ENCODE results near the gene TTC3. TPM values are rescaled to one million over a fixed set of nuclear protein-coding genes. Genes with fewer than 3 reads are reported as not detected.

Gene TTC3
- total and polyA plus RNA-seq, 10 of the 15 experiments (the other 5 are each of a cell fraction or from before 2014, with no cell fraction given): 23.1 to 94.9 (median 72.7) TPM

DNA sequence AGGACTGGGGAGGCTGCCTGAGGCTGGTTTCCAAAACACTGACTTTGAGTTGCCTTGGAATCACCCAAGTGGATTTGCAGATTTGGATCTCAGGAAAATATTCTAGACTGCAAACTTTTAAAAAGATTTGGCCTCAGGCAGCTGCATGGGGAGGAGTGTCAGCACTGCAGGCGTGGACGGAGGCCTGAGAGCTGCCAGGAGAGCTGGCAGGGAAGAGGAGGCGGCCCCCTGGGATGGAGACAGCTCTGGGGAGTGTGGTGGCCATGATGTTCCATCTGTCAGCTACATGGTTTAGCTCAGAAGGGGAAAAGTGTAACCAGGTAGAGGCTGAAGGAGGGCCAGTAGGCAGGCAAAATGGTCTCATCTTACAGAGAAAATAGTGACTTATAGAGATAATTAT is 122.0 kb downstream of the TTC3 start:
- no peaks in the 10 kb centered on the region for H3K4me1 ChIP-seq (ENCODE audit: control insufficient read depth, insufficient read depth, low read length)
- H3K79me2 ChIP-seq (ENCODE audit: control insufficient read depth, insufficient read depth, low read length): no peaks in the 10 kb centered on the region
- intact Hi-C loops (cut with micrococcal nuclease; ENCODE audit: unreplicated experiment): no loop called here
- no peaks in the 10 kb centered on the region for H3K27me3 ChIP-seq (replicated peaks in 1 of 2; ENCODE audit: control insufficient read depth in 2 of 2, insufficient read depth in 2 of 2, low read length in 1 of 2)
- TF ChIP-seq CEBPB (IDR thresholded peaks at IDR 0.05; ENCODE audit: borderline replicate concordance in 1 of 2, low read depth in 2 of 2, low read length in 2 of 2) (no peak), SUPT20H (IDR thresholded peaks at IDR 0.05; ENCODE audit: borderline replicate concordance, control insufficient read depth, low read depth, low read length) (no peak), ATF7 (IDR thresholded peaks at IDR 0.05; ENCODE audit: low read depth) (no peak), MXI1 (IDR thresholded peaks at IDR 0.05; ENCODE audit: low read depth, low read length) (no peak), MEF2A (IDR thresholded peaks at IDR 0.05; ENCODE audit: insufficient read depth, low read depth, low read length) (no peak), JUND (IDR thresholded peaks at IDR 0.05; ENCODE audit: low read depth, low read length) (no peak), ZSCAN29 (IDR thresholded peaks at IDR 0.05) (no peak), RBBP5 (conservative IDR thresholded peaks at IDR 0.05) (no peak), MTA2 (IDR thresholded peaks at IDR 0.05; ENCODE audit: low read depth) (no peak), ZBTB4 (CRISPR knock-in tag; IDR thresholded peaks at IDR 0.05) (no peak), RCOR1 (conservative IDR thresholded peaks at IDR 0.05; ENCODE audit: low read depth, low read length) (no peak), SMC3 (IDR thresholded peaks at IDR 0.05; ENCODE audit: borderline replicate concordance, low read length) (no peak), RB1 (IDR thresholded peaks at IDR 0.05; ENCODE audit: borderline replicate concordance) (no peak), NR2C1 (IDR thresholded peaks at IDR 0.05) (no peak), SMARCA5 (IDR thresholded peaks at IDR 0.05) (no peak), NFIC (IDR thresholded peaks at IDR 0.05; ENCODE audit: low read depth, low read length) (no peak), FOXK2 (IDR thresholded peaks at IDR 0.05) (no peak)
- TF ChIP-seq, protein P1, sequence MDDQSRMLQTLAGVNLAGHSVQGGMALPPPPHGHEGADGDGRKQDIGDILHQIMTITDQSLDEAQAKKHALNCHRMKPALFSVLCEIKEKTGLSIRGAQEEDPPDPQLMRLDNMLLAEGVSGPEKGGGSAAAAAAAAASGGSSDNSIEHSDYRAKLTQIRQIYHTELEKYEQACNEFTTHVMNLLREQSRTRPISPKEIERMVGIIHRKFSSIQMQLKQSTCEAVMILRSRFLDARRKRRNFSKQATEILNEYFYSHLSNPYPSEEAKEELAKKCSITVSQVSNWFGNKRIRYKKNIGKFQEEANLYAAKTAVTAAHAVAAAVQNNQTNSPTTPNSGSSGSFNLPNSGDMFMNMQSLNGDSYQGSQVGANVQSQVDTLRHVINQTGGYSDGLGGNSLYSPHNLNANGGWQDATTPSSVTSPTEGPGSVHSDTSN (IDR thresholded peaks at IDR 0.05; ENCODE audit: insufficient replicate concordance, low read depth, low read length): no peak
- TF ChIP-seq, protein P2, sequence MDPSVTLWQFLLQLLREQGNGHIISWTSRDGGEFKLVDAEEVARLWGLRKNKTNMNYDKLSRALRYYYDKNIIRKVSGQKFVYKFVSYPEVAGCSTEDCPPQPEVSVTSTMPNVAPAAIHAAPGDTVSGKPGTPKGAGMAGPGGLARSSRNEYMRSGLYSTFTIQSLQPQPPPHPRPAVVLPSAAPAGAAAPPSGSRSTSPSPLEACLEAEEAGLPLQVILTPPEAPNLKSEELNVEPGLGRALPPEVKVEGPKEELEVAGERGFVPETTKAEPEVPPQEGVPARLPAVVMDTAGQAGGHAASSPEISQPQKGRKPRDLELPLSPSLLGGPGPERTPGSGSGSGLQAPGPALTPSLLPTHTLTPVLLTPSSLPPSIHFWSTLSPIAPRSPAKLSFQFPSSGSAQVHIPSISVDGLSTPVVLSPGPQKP (IDR thresholded peaks at IDR 0.05; ENCODE audit: low read depth, low read length): no peak
- TF ChIP-seq, protein P3, sequence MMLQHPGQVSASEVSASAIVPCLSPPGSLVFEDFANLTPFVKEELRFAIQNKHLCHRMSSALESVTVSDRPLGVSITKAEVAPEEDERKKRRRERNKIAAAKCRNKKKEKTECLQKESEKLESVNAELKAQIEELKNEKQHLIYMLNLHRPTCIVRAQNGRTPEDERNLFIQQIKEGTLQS (IDR thresholded peaks at IDR 0.05; ENCODE audit: borderline replicate concordance, extremely low read depth, low read depth, low read length): no peak
- ATAC-seq (no peak), DNase-seq (ENCODE audit: low read depth, low spot score) (no peak), FAIRE-seq (no peak)
- no peaks in the 10 kb centered on the region for H3K9me3 ChIP-seq (replicated peaks; ENCODE audit: control insufficient read depth, insufficient read depth, low read length)
- no peak overlapping the region for H3K4me2 ChIP-seq (ENCODE audit: control insufficient read depth, insufficient read depth)
- no peak overlapping the region for H3K9ac ChIP-seq (ENCODE audit: control insufficient read depth, insufficient read depth, low read length)
- ChIA-PET CTCF (no interaction called here), RAD21 (ENCODE audit: unreplicated experiment) (no interaction called here), POLR2A (no interaction called here), SMC1A (ENCODE audit: uncharacterized antibody, unreplicated experiment) (interaction anchor here (0.5 kb wide), 1 partner anchor 1724 kb away, joined by 3 read pairs; no protein-coding TSS in a partner anchor)
- BruUV-seq (replicated peaks): no TSS peak
- H3K27ac ChIP-seq (ENCODE audit: control insufficient read depth, insufficient read depth): no peak overlapping the region
- H2AFZ ChIP-seq (ENCODE audit: control insufficient read depth, low read depth, low read length): no peak overlapping the region
- WGBS (ENCODE audit: insufficient coverage, insufficient replicate concordance, low lambda C conversion rate, missing lambda C conversion rate): 72% methylated on average over 3 of the region's 3 CpGs
- no peak overlapping the region for H3K4me3 ChIP-seq
- no peaks in the 10 kb centered on the region for H4K20me1 ChIP-seq (ENCODE audit: control insufficient read depth, insufficient read depth)
- in situ Hi-C loops (cut with MboI): no loop called here
- peaks cover 7 to 23% of the 10 kb centered on the region in 2 experiments for H3K36me3 ChIP-seq (ENCODE audit: control insufficient read depth in 2 of 2, insufficient read depth in 2 of 2, low read length in 1 of 2)

Measured in GM12878 (cell line).